NT2/D1 (cell line): ENCODE measurements around the gene SMURF1.

Source experiments
- SUZ12 ChIP-seq: IDR thresholded peaks from 2 replicates; pipeline ENCODE4 v1.6.1; 2011; ENCODE audit not compliant: insufficient read length, insufficient read depth; ENCODE audit errors: extremely low read depth
- YY1 ChIP-seq: IDR thresholded peaks from 2 replicates; pipeline ENCODE4 v1.6.1; 2011; ENCODE audit not compliant: insufficient read length, insufficient read depth
- ZNF274 ChIP-seq: IDR thresholded peaks from 2 replicates; pipeline ENCODE4 v1.6.1; 2011; ENCODE audit warnings: mild to moderate bottlenecking, low read depth, low read length

DNA sequence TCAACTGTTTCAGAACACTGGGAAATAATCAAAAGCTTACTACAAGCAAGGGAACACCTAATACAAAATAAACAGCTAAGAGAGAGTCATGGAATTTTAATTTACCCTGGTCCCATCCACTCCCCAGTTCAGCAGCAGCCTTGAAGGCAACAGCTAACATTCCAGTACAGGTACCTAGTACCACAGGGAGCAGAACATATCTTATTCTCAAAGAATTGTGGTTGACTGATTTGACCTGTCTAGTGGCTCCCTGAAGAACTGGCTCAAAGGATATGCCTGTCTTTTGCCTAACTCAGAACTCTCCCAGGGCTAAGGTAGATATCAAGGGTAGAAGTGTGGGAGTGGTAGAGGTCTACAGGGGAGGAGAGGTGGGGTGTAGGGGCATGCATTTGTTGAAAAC lies 32.3 kb downstream of the SMURF1 start:
- no peak for TF ChIP-seq ZNF274
- no peak for TF ChIP-seq YY1
- TF ChIP-seq SUZ12 = no peak
